ENCODE measurements around the gene CSTF3. TPM values are rescaled to one million over a fixed set of nuclear protein-coding genes. Genes with fewer than 3 reads are reported as not detected.
"Not testable (repeated sequence)": the region's sequence is repeated elsewhere in the genome, so short reads cannot be mapped to it uniquely, and the experiment has no call there.

Gene CSTF3
- total RNA-seq, 4 donors from 2014 or later, result 11.2 to 23.3 (median 18.2) TPM

- peaks cover 5 to 43% (median 11%) of the 10 kb centered on the region in 3 donors for H3K4me1 ChIP-seq
Measured at GRCh38 chr11:33055375-33055774, 105.9 kb downstream of the CSTF3 start.

GRCh38 chr11:33052231-33052630 is 109.0 kb downstream of the CSTF3 start:
- peaks cover 0 to 56% (median 4%) of the 10 kb centered on the region in 3 donors for H3K36me3 ChIP-seq

More at GRCh38 chr11:33055375-33055774, 105.9 kb downstream of the CSTF3 start:
- H3K4me3 ChIP-seq, result no peak overlapping the region
- no peak for DNase-seq
- no peaks in the 10 kb centered on the region for H3K9me3 ChIP-seq
- no peak overlapping the region for H3K27ac ChIP-seq
- TF ChIP-seq POLR2A (IDR thresholded peaks at IDR 0.05) (no peak), CTCF (IDR thresholded peaks at IDR 0.05) (no peak)
- intact Hi-C loops (cut with DNase I), result no loop called here
- no peaks in the 10 kb centered on the region for H3K27me3 ChIP-seq
- peaks cover 0 to 75% (median 10%) of the 10 kb centered on the region in 3 donors for H3K36me3 ChIP-seq

GRCh38 chr11:33049565-33050408 is 111.5 kb downstream of the CSTF3 start:
- H3K27me3 ChIP-seq; H3K4me3 ChIP-seq; H3K9me3 ChIP-seq; DNase-seq; intact Hi-C loops (cut with DNase I): not testable (repeated sequence)
- peaks cover 0 to 44% (median 0%) of the 10 kb centered on the region in 3 donors for H3K36me3 ChIP-seq
- peaks cover 5 to 32% (median 6%) of the 10 kb centered on the region in 3 donors for H3K4me1 ChIP-seq
- peak overlapping the region in 1 of 4 donors; percentile 27 for H3K27ac ChIP-seq
- WGBS, 2 donors, result 81 to 82% methylated on average over 3 of the region's 3 CpGs

More at GRCh38 chr11:33052231-33052630, 109.0 kb downstream of the CSTF3 start:
- Histone ChIP-seq H3K27ac (peak overlapping the region in 1 of 4 donors; percentile 25), H3K4me3 (no peak overlapping the region), H3K4me1 (peaks cover 0 to 29% (median 0%) of the 10 kb centered on the region in 3 donors), H3K27me3 (no peaks in the 10 kb centered on the region), H3K9me3 (no peaks in the 10 kb centered on the region)
- no peak for DNase-seq
- intact Hi-C loops (cut with DNase I), result no loop called here
- TF ChIP-seq POLR2A (IDR thresholded peaks at IDR 0.05) (no peak), CTCF (IDR thresholded peaks at IDR 0.05) (no peak)
- WGBS, 2 donors, result 67 to 76% methylated on average over 2 of the region's 2 CpGs

GRCh38 chr11:33048701-33049100 is 112.6 kb downstream of the CSTF3 start:
- peak overlapping the region in 1 of 4 donors; percentile 44 for H3K27ac ChIP-seq
- H3K4me3 ChIP-seq; H3K9me3 ChIP-seq; H3K27me3 ChIP-seq; intact Hi-C loops (cut with DNase I); DNase-seq: not testable (repeated sequence)
- 42 to 66% methylated on average over 6 of the region's 6 CpGs for WGBS, 2 donors
- H3K4me1 ChIP-seq, result peaks cover 5 to 43% (median 6%) of the 10 kb centered on the region in 3 donors
- H3K36me3 ChIP-seq, result peaks cover 0 to 43% (median 0%) of the 10 kb centered on the region in 3 donors

- peaks cover 6 to 73% (median 18%) of the 10 kb centered on the region in 3 donors for H3K4me1 ChIP-seq
- DNase-seq, result no peak
- H3K36me3 ChIP-seq, result peaks cover 0 to 34% (median 0%) of the 10 kb centered on the region in 3 donors
- no peak overlapping the region for H3K4me3 ChIP-seq
- 66 to 70% methylated on average over 8 of the region's 8 CpGs for WGBS, 2 donors
- H3K9me3 ChIP-seq, result no peaks in the 10 kb centered on the region
- H3K27ac ChIP-seq, result peak overlapping the region in 3 of 4 donors; percentile 26 to 72 (median 48)
- intact Hi-C loops (cut with DNase I), result no loop called here
- H3K27me3 ChIP-seq, result no peaks in the 10 kb centered on the region
- no peak for TF ChIP-seq POLR2A (IDR thresholded peaks at IDR 0.05)
- TF ChIP-seq CTCF (IDR thresholded peaks at IDR 0.05), result no peak
Measured at GRCh38 chr11:33045551-33046255, 115.6 kb downstream of the CSTF3 start.
